Limb (tissue), 2 donors: ENCODE results near the gene B3GAT1.
"Not testable (repeated sequence)": the region's sequence is repeated elsewhere in the genome, so short reads cannot be mapped to it uniquely, and the experiment has no call there.

ENCODE experiments used
- DNase-seq, 2 donors: peaks; one replicate each; pipeline ENCODE4 v3.0.0-alpha.2; 2016; ENCODE audit errors: extremely low spot score in 2 of 2

The B3GAT1 gene

GRCh38 chr11:134412203-134413042, at the start of gene B3GAT1:
Gene B3GAT1 (minus strand): TSS chr11:134412242. CDS start chr11:134387659, 24,583 bp downstream.
- DNase-seq: peak in 1 of 2 donors; percentile 75

GRCh38 chr11:134461621-134462020, 49.6 kb upstream of the B3GAT1 start:
- no peak for DNase-seq

- no peak for DNase-seq
Measured at GRCh38 chr11:134460881-134461280, 48.8 kb upstream of the B3GAT1 start.

GRCh38 chr11:134460062-134460561, 48.1 kb upstream of the B3GAT1 start:
- no peak for DNase-seq

- DNase-seq: no peak
Measured at GRCh38 chr11:134459246-134460061, 47.4 kb upstream of the B3GAT1 start.

GRCh38 chr11:134457411-134458007, 45.5 kb upstream of the B3GAT1 start:
- not testable (repeated sequence) for DNase-seq

- no peak for DNase-seq
Measured at GRCh38 chr11:134455516-134455915, 43.5 kb upstream of the B3GAT1 start.

GRCh38 chr11:134454146-134454690, 42.2 kb upstream of the B3GAT1 start:
- no peak for DNase-seq

- no peak for DNase-seq
Measured at GRCh38 chr11:134453441-134453840, 41.4 kb upstream of the B3GAT1 start.

GRCh38 chr11:134452838-134453155, 40.8 kb upstream of the B3GAT1 start:
- no peak for DNase-seq

- no peak for DNase-seq
Measured at GRCh38 chr11:134452026-134452837, 40.2 kb upstream of the B3GAT1 start.

- no peak for DNase-seq
Measured at GRCh38 chr11:134450186-134450585, 38.1 kb upstream of the B3GAT1 start.

- DNase-seq: no peak
Measured at GRCh38 chr11:134449713-134450112, 37.7 kb upstream of the B3GAT1 start.

- no peak for DNase-seq
Measured at GRCh38 chr11:134449051-134449450, 37.0 kb upstream of the B3GAT1 start.

GRCh38 chr11:134447696-134448095, 35.7 kb upstream of the B3GAT1 start:
- DNase-seq: no peak

GRCh38 chr11:134445601-134446325, 33.7 kb upstream of the B3GAT1 start:
- no peak for DNase-seq

- DNase-seq: not testable (repeated sequence)
Measured at GRCh38 chr11:134444160-134445108, 32.4 kb upstream of the B3GAT1 start.

- no peak for DNase-seq
Measured at GRCh38 chr11:134443246-134443645, 31.2 kb upstream of the B3GAT1 start.

GRCh38 chr11:134442246-134442645, 30.2 kb upstream of the B3GAT1 start:
- DNase-seq: no peak
